K562 (cell line): ENCODE measurements around the gene ZNF236. TPM values are rescaled to one million over a fixed set of nuclear protein-coding genes. Genes with fewer than 3 reads are reported as not detected.

Source experiments
- ATAC-seq: fragments of 200-7000 bp; cut with Tn5 transposase; 3 replicates; pipeline ENCODE4 v1.9.1; 2020; ENCODE audit warnings: moderate library complexity
- BruUV-seq: library from RNA; stranded (reverse); fragments of 400-500 nt; replicated peaks from 2 replicates; lab custom pipeline; 2021; lab: Mats Ljungman, UMichigan
- CTCF ChIA-PET: fragments of 300-600 bp; formaldehyde crosslinking; extraction: SDS; loops from one replicate; lab custom pipeline; 2021; ENCODE audit warnings: low intra/inter-chr PET ratio; lab: Yijun Ruan, JAX
- POLR2A ChIA-PET: fragments of 300-600, 350-650 bp; sonication (Branson Sonifier 250); formaldehyde crosslinking; extraction: SDS; loops from one replicate; lab custom pipeline; 2021; ENCODE audit warnings: antibody characterized with exemption, inconsistent platforms; lab: Yijun Ruan, JAX
- DNase-seq, 4 experiments: peaks; one replicate each; pipeline versions ENCODE4 v3.0.0 to v3.0.0-alpha.2; 2011 to 2018; ENCODE audit warnings: low spot score in 3 of 4, mixed read lengths in 3 of 4; ENCODE audit errors: extremely low read depth in 1 of 4
- FAIRE-seq: peaks from 2 replicates; lab custom pipeline; 2011; peaks lifted over from hg19 to GRCh38; lab: Jason Lieb, UNC
- H2AFZ ChIP-seq: 2 replicates; pipeline ENCODE4 v1.6.0; 2011; ENCODE audit warnings: low read depth, low read length, control low read depth, inconsistent platforms
- H3K27ac ChIP-seq: fragments of 200-600 bp; 3 replicates; pipeline ENCODE4 v1.8.0; 2011; ENCODE audit warnings: low read depth, mild to moderate bottlenecking, control low read depth, inconsistent platforms, low read length, moderate library complexity, mixed read lengths; ENCODE audit errors: extremely low read depth
- H3K27me3 ChIP-seq, 2 experiments: fragments of 300-600 bp in 1 of 2; 2 replicates in 1 of 2; 3 replicates in 1 of 2; pipeline versions ENCODE4 v1.6.0 to v1.8.0; 2011; ENCODE audit warnings: inconsistent platforms in 2 of 2, low read length in 2 of 2, mild to moderate bottlenecking in 1 of 2, mixed read lengths in 1 of 2, moderate library complexity in 1 of 2; ENCODE audit not compliant: control insufficient read depth in 2 of 2, insufficient read depth in 2 of 2
- H3K36me3 ChIP-seq: fragments of 300-600 bp; 3 replicates; pipeline ENCODE4 v1.8.0; 2011; ENCODE audit warnings: mild to moderate bottlenecking, low read length, inconsistent platforms; ENCODE audit not compliant: control insufficient read depth, insufficient read depth
- H3K4me1 ChIP-seq, 2 experiments: fragments of 200-600 bp in 1 of 2; replicated peaks in 1 of 2; 2 replicates in 1 of 2; 3 replicates in 1 of 2; pipeline versions ENCODE4 v1.5.1 to v1.8.0; 2011; ENCODE audit warnings: inconsistent platforms in 2 of 2, low read length in 2 of 2, mild to moderate bottlenecking in 1 of 2, mixed read lengths in 1 of 2, moderate library complexity in 1 of 2; ENCODE audit not compliant: control insufficient read depth in 2 of 2, insufficient read depth in 2 of 2
- H3K4me2 ChIP-seq: 2 replicates; pipeline ENCODE4 v1.6.1; 2011; ENCODE audit warnings: low read length, control low read depth, inconsistent platforms, mixed read lengths; ENCODE audit not compliant: insufficient read depth
- H3K4me3 ChIP-seq: fragments of 200-600 bp; sonication (generic), shearing (Covaris generic); 2 replicates; pipeline ENCODE4 v1.5.1; 2016; ENCODE audit warnings: control low read depth, inconsistent platforms
- H3K79me2 ChIP-seq: fragments of 200-600 bp; 3 replicates; pipeline ENCODE4 v1.8.0; 2011; ENCODE audit warnings: low read length, inconsistent platforms; ENCODE audit not compliant: control insufficient read depth, insufficient read depth
- H3K9ac ChIP-seq, 2 experiments: 2 replicates each; pipeline versions ENCODE4 v1.6.0 to v1.6.1; 2011; ENCODE audit warnings: low read depth in 2 of 2, low read length in 2 of 2, control low read depth in 1 of 2, inconsistent platforms in 1 of 2, mild to moderate bottlenecking in 1 of 2, mixed read lengths in 1 of 2; ENCODE audit not compliant: insufficient read depth in 1 of 2
- H3K9me1 ChIP-seq: one replicate; pipeline ENCODE4 v1.6.0; 2011; ENCODE audit warnings: inconsistent platforms, mild to moderate bottlenecking, low read length, moderate library complexity; ENCODE audit not compliant: control insufficient read depth, insufficient read depth
- H3K9me3 ChIP-seq: replicated peaks from 2 replicates; pipeline ENCODE4 v1.5.1; 2011; ENCODE audit warnings: low read depth, low read length, inconsistent platforms; ENCODE audit not compliant: control insufficient read depth, insufficient read depth
- H4K20me1 ChIP-seq: replicated peaks from 2 replicates; pipeline ENCODE4 v1.6.1; 2011; ENCODE audit warnings: low read length, inconsistent platforms, mixed read lengths; ENCODE audit not compliant: control insufficient read depth, insufficient read depth
- ILK ChIP-seq: fragments of 450-650 bp; IDR thresholded peaks from 2 replicates; pipeline ENCODE4 v1.6.1; 2016; ENCODE audit warnings: missing genetic modification characterization, low read depth, mild to moderate bottlenecking, missing compliant biosample characterization, moderate library complexity, borderline replicate concordance
- MED1 ChIP-seq: sonication (generic); formaldehyde crosslinking; IDR thresholded peaks from 2 replicates; pipeline ENCODE4 v1.8.1; 2023; ENCODE audit warnings: missing genetic modification reagents, borderline replicate concordance
- PURB ChIP-seq: sonication (generic); formaldehyde crosslinking; IDR thresholded peaks from 2 replicates; pipeline ENCODE4 v1.9.0; 2021; ENCODE audit warnings: low read depth, mild to moderate bottlenecking, missing genetic modification reagents
- RB1 ChIP-seq: fragments of 450-650 bp; IDR thresholded peaks from 2 replicates; pipeline ENCODE4 v1.6.1; 2017; ENCODE audit warnings: low read depth, mild to moderate bottlenecking
- RFX1 ChIP-seq: fragments of 450-650 bp; IDR thresholded peaks from 2 replicates; pipeline ENCODE4 v1.6.1; 2016; ENCODE audit warnings: mild to moderate bottlenecking, moderate library complexity
- SRSF7 ChIP-seq: fragments of 200-400 bp; formaldehyde crosslinking; optimal IDR thresholded peaks from 2 replicates; pipeline ENCODE3; 2017; ENCODE audit warnings: mild to moderate bottlenecking, low read depth, low read length
- TCF7 ChIP-seq: sonication (generic); IDR thresholded peaks from 2 replicates; pipeline ENCODE4 v1.6.1; 2016; ENCODE audit warnings: antibody characterized with exemption, borderline replicate concordance
- ZNF12 ChIP-seq: sonication (generic); formaldehyde crosslinking; IDR thresholded peaks from 2 replicates; pipeline ENCODE4 v1.4.0; 2020; ENCODE audit warnings: mild to moderate bottlenecking, missing genetic modification reagents
- WGBS: fragments of 100-300 bp; shearing (Covaris generic); methylation state at CpG from one replicate; pipeline ENCODE4 v1.1.6; 2016; ENCODE audit warnings: low coverage, mixed read lengths; ENCODE audit not compliant: insufficient coverage; ENCODE audit errors: missing lambda C conversion rate; 5-methylcytosine and 5-hydroxymethylcytosine counted together
- in situ Hi-C: fragments of 300-500 bp; cut with MboI; formaldehyde crosslinking; loops from 4 replicates; pipeline ENCODE4 v1.15.0; 2018; ENCODE audit warnings: inconsistent platforms, mixed read lengths
- intact Hi-C: fragments of 100-400 bp; cut with micrococcal nuclease; formaldehyde crosslinking; loops from 2 replicates; pipeline ENCODE4 v1.14.2; 2022
- polyA plus RNA-seq, 8 experiments: library from polyadenylated mRNA; depleted of rRNA in 4 of 8; stranded (reverse) in 5 of 8; unstranded in 3 of 8; fragments of >200 nt; fragmentation: Nextera tagmentation in 2 of 8; fragmentation: Illumina TruSeq in 1 of 8; extraction: Ambion mirVana in 2 of 8; extraction: Trizol in 1 of 8; gene quantifications; 2 replicates each; pipeline versions ENCODE4 v1.2.1 to v1.2.3, GENCODE V29; 2011 to 2014; ENCODE audit warnings: inconsistent platforms in 1 of 8, missing spikeins in 1 of 8
- total RNA-seq, 7 experiments: library from RNA; depleted of rRNA in 6 of 7; stranded (reverse); fragments of >200 nt in 6 of 7; fragmentation: Illumina TruSeq in 2 of 7; extraction: Trizol in 2 of 7; gene quantifications; 2 replicates each; pipeline versions ENCODE4 v1.2.1 to v1.2.3, GENCODE V29; 2011 to 2021; ENCODE audit warnings: low replicate concordance in 1 of 7
- TF ChIP-seq, protein P1 (sequence below): sonication (generic); formaldehyde crosslinking; IDR thresholded peaks from 2 replicates; pipeline ENCODE4 v1.8.1; 2022; ENCODE audit warnings: missing genetic modification reagents
- TF ChIP-seq, protein P2 (sequence below): sonication (generic); formaldehyde crosslinking; IDR thresholded peaks from 2 replicates; pipeline ENCODE4 v1.8.1; 2023; ENCODE audit warnings: mild to moderate bottlenecking, missing genetic modification reagents
- TF ChIP-seq, protein P3 (sequence below): fragments of 250-450 bp; sonication (Bioruptor Pico); IDR thresholded peaks from 2 replicates; pipeline ENCODE4 v1.4.0; 2020; ENCODE audit warnings: mild to moderate bottlenecking, moderate library complexity, borderline replicate concordance

The ZNF236 gene
- total and polyA plus RNA-seq, 9 of the 15 experiments (the other 6 are each of a cell fraction or from before 2014, with no cell fraction given) = 0.35 to 8.7 (median 3.4) TPM

DNA sequence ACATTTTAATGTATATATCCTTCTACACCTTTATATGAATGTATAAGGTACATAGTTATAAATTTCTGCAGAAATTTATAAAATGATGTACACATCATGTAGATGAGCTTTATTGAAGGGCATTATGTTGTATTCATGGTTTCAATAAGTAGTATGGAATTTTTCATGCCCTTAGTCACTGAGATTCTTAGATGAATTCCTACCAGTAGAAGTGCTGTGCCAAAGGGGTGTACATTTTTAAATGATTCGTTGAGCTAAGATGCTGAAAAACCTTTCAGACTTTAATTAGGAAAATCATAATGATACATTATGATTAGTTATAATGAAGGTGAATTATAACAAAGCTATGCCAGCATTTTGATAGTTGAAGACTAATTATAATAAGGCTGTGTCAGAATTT is 115.2 kb downstream of the ZNF236 start (continued):
- TF ChIP-seq PURB (CRISPR knock-in tag) (no peak), TCF7 (no peak), RFX1 (no peak), ILK (tag) (no peak)
- TF ChIP-seq, protein P1, sequence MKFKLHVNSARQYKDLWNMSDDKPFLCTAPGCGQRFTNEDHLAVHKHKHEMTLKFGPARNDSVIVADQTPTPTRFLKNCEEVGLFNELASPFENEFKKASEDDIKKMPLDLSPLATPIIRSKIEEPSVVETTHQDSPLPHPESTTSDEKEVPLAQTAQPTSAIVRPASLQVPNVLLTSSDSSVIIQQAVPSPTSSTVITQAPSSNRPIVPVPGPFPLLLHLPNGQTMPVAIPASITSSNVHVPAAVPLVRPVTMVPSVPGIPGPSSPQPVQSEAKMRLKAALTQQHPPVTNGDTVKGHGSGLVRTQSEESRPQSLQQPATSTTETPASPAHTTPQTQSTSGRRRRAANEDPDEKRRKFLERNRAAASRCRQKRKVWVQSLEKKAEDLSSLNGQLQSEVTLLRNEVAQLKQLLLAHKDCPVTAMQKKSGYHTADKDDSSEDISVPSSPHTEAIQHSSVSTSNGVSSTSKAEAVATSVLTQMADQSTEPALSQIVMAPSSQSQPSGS (CRISPR knock-in tag) = no peak

DNA sequence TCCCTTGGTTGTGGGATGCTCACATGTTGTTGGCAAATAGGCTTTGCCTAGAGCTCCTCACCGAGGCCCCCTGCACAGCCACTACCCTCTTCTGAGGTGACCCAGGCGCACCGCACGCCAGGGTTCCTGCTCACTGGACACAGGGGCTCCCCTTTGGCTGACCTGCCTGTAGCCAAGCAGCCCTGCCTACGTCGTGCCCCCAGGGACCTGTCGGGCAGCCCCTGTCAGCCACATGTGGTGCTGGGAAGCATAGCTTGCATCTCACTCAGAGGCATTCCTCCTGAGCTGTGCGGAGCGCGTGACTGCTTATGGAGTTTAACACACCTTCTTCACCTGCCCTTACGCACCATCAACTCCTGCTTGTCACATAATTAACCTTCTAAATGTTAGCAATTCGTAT is 116.3 kb downstream of the ZNF236 start:
- no peak overlapping the region for H3K4me2 ChIP-seq
- no peak overlapping the region for H3K4me3 ChIP-seq
- intact Hi-C loops = no loop called here
- POLR2A ChIA-PET = no interaction called here
- no TSS peak for BruUV-seq
- no peak overlapping the region for H3K27ac ChIP-seq
- H3K4me1 ChIP-seq = no peaks in the 10 kb centered on the region
- WGBS = 90% methylated on average over 8 of the region's 12 CpGs
- ATAC-seq (no peak), DNase-seq (no peak), FAIRE-seq (no peak)
- no peaks in the 10 kb centered on the region for H4K20me1 ChIP-seq
- CTCF ChIA-PET = interaction anchor here (0.7 kb wide), 1 partner anchor 146 kb away, joined by 3 read pairs; no protein-coding TSS in a partner anchor
- peaks cover 28% of the 10 kb centered on the region; the same call in 2 of the 3 replicates for H3K36me3 ChIP-seq
- no peaks in the 10 kb centered on the region for H3K79me2 ChIP-seq
- H3K9ac ChIP-seq = no peak overlapping the region
- no peak for TF ChIP-seq RB1
- no peak for TF ChIP-seq SRSF7
- TF ChIP-seq MED1 = no peak
- TF ChIP-seq, protein P2, sequence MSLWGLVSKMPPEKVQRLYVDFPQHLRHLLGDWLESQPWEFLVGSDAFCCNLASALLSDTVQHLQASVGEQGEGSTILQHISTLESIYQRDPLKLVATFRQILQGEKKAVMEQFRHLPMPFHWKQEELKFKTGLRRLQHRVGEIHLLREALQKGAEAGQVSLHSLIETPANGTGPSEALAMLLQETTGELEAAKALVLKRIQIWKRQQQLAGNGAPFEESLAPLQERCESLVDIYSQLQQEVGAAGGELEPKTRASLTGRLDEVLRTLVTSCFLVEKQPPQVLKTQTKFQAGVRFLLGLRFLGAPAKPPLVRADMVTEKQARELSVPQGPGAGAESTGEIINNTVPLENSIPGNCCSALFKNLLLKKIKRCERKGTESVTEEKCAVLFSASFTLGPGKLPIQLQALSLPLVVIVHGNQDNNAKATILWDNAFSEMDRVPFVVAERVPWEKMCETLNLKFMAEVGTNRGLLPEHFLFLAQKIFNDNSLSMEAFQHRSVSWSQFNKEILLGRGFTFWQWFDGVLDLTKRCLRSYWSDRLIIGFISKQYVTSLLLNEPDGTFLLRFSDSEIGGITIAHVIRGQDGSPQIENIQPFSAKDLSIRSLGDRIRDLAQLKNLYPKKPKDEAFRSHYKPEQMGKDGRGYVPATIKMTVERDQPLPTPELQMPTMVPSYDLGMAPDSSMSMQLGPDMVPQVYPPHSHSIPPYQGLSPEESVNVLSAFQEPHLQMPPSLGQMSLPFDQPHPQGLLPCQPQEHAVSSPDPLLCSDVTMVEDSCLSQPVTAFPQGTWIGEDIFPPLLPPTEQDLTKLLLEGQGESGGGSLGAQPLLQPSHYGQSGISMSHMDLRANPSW = no peak
- TF ChIP-seq ZNF12 (CRISPR knock-in tag) = no peak
- TF ChIP-seq, protein P3, sequence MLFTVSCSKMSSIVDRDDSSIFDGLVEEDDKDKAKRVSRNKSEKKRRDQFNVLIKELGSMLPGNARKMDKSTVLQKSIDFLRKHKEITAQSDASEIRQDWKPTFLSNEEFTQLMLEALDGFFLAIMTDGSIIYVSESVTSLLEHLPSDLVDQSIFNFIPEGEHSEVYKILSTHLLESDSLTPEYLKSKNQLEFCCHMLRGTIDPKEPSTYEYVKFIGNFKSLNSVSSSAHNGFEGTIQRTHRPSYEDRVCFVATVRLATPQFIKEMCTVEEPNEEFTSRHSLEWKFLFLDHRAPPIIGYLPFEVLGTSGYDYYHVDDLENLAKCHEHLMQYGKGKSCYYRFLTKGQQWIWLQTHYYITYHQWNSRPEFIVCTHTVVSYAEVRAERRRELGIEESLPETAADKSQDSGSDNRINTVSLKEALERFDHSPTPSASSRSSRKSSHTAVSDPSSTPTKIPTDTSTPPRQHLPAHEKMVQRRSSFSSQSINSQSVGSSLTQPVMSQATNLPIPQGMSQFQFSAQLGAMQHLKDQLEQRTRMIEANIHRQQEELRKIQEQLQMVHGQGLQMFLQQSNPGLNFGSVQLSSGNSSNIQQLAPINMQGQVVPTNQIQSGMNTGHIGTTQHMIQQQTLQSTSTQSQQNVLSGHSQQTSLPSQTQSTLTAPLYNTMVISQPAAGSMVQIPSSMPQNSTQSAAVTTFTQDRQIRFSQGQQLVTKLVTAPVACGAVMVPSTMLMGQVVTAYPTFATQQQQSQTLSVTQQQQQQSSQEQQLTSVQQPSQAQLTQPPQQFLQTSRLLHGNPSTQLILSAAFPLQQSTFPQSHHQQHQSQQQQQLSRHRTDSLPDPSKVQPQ = no peak
- H2AFZ ChIP-seq = no peak overlapping the region
- H3K9me3 ChIP-seq = no peaks in the 10 kb centered on the region
- no peaks in the 10 kb centered on the region for H3K27me3 ChIP-seq
- in situ Hi-C loops = no loop called here
- no peaks in the 10 kb centered on the region for H3K9me1 ChIP-seq
